CD14-positive monocyte (primary cell): ENCODE data around the gene AKAP6. TPM values are rescaled to one million over a fixed set of nuclear protein-coding genes. Genes with fewer than 3 reads are reported as not detected.

Source experiments
- DNase-seq, 3 donors: peaks; one replicate each; pipeline ENCODE4 v3.0.0-alpha.2; 2011 to 2022
- H2AFZ ChIP-seq: 2 replicates; pipeline ENCODE4 v1.6.0; 2012; ENCODE audit warnings: mild to moderate bottlenecking, low read depth, low read length, inconsistent platforms; ENCODE audit not compliant: insufficient read depth, poor library complexity, severe bottlenecking
- H3K27ac ChIP-seq, 2 donors: 1 replicate in 1 of 2; 2 replicates in 1 of 2; pipeline ENCODE4 v1.5.1; 2012 to 2013; ENCODE audit warnings: low read length in 2 of 2, control low read depth in 1 of 2, inconsistent platforms in 1 of 2, low read depth in 1 of 2, mild to moderate bottlenecking in 1 of 2
- H3K27me3 ChIP-seq, 2 donors: one replicate each; pipeline versions ENCODE4 v1.6.0 to v1.6.1; 2011 to 2013; ENCODE audit warnings: low read length in 2 of 2; ENCODE audit not compliant: control insufficient read depth in 2 of 2, insufficient read depth in 2 of 2
- H3K36me3 ChIP-seq, 2 donors: replicated peaks in 1 of 2; 1 replicate in 1 of 2; 2 replicates in 1 of 2; pipeline versions ENCODE4 v1.5.1 to v1.6.1; 2012 to 2013; ENCODE audit warnings: low read length in 2 of 2, control low read depth in 1 of 2, inconsistent platforms in 1 of 2, mild to moderate bottlenecking in 1 of 2; ENCODE audit not compliant: insufficient read depth in 2 of 2, control insufficient read depth in 1 of 2
- H3K4me1 ChIP-seq, 2 donors: 1 replicate in 1 of 2; 2 replicates in 1 of 2; pipeline versions ENCODE4 v1.5.1 to v1.6.1; 2012 to 2013; ENCODE audit warnings: low read length in 2 of 2, control low read depth in 1 of 2, inconsistent platforms in 1 of 2, mild to moderate bottlenecking in 1 of 2, moderate library complexity in 1 of 2; ENCODE audit not compliant: insufficient read depth in 2 of 2, control insufficient read depth in 1 of 2
- H3K4me2 ChIP-seq: replicated peaks from 2 replicates; pipeline ENCODE3; 2012; ENCODE audit warnings: low read length, moderate library complexity, mild to moderate bottlenecking; ENCODE audit not compliant: poor library complexity, severe bottlenecking; ENCODE audit errors: extremely low read depth
- H3K4me3 ChIP-seq, 3 experiments: fragments of 200-600 bp in 1 of 3; sonication (generic) in 1 of 3; replicated peaks in 1 of 3; 1 replicate in 2 of 3; 2 replicates in 1 of 3; pipeline ENCODE4 v1.5.1; 2011 to 2013; ENCODE audit warnings: low read length in 3 of 3, mild to moderate bottlenecking in 3 of 3, control low read depth in 2 of 3, low read depth in 2 of 3, inconsistent platforms in 1 of 3, moderate library complexity in 1 of 3
- H3K79me2 ChIP-seq: 2 replicates; pipeline ENCODE4 v1.6.0; 2012; ENCODE audit warnings: mild to moderate bottlenecking, control low read depth, inconsistent platforms, low read length, moderate library complexity; ENCODE audit not compliant: insufficient read depth
- H3K9ac ChIP-seq: 2 replicates; pipeline ENCODE4 v1.6.0; 2017; ENCODE audit warnings: low read length, mild to moderate bottlenecking; ENCODE audit not compliant: insufficient read depth, poor library complexity, severe bottlenecking
- H3K9me3 ChIP-seq, 2 donors: replicated peaks in 1 of 2; 1 replicate in 1 of 2; 2 replicates in 1 of 2; pipeline versions ENCODE4 v1.5.1 to v1.6.1; 2012 to 2013; ENCODE audit warnings: low read length in 2 of 2, control low read depth in 1 of 2; ENCODE audit not compliant: control insufficient read depth in 1 of 2, insufficient read depth in 1 of 2
- H4K20me1 ChIP-seq: 2 replicates; pipeline ENCODE4 v1.6.0; 2012; ENCODE audit warnings: mild to moderate bottlenecking, low read length, control low read depth, moderate library complexity; ENCODE audit not compliant: insufficient read depth
- H3K27ac Mint-ChIP-seq, 7 donors: one replicate each; pipeline ENCODE4 v1.8.0; 2020; ENCODE audit warnings: mild to moderate bottlenecking in 7 of 7, mixed read lengths in 7 of 7, moderate library complexity in 6 of 7, inconsistent platforms in 2 of 7
- H3K27me3 Mint-ChIP-seq, 3 donors: one replicate each; pipeline ENCODE4 v1.8.0; 2021 to 2022; ENCODE audit warnings: low read depth in 3 of 3, mild to moderate bottlenecking in 3 of 3, mixed read lengths in 3 of 3, moderate library complexity in 3 of 3, inconsistent platforms in 1 of 3
- H3K36me3 Mint-ChIP-seq, 2 donors: one replicate each; pipeline ENCODE4 v1.8.0; 2020; ENCODE audit warnings: mixed read lengths in 2 of 2, inconsistent platforms in 1 of 2, mild to moderate bottlenecking in 1 of 2
- H3K4me1 Mint-ChIP-seq: one replicate; pipeline ENCODE4 v1.8.0; 2020; ENCODE audit warnings: mild to moderate bottlenecking, mixed read lengths
- H3K4me3 Mint-ChIP-seq, 2 donors: one replicate each; pipeline ENCODE4 v1.8.0; 2020; ENCODE audit warnings: mild to moderate bottlenecking in 2 of 2, mixed read lengths in 2 of 2, moderate library complexity in 1 of 2
- H3K9me3 Mint-ChIP-seq, 7 donors: one replicate each; pipeline ENCODE4 v1.8.0; 2020 to 2022; ENCODE audit warnings: mixed read lengths in 7 of 7, mild to moderate bottlenecking in 6 of 7, moderate library complexity in 6 of 7, inconsistent platforms in 2 of 7
- WGBS: methylation state at CpG from one replicate; pipeline ENCODE4 v1.1.5; 2013; ENCODE audit warnings: missing lambda C conversion rate; ENCODE audit not compliant: insufficient coverage; 5-methylcytosine and 5-hydroxymethylcytosine counted together
- intact Hi-C, 2 donors: fragments of 100-400 bp; cut with micrococcal nuclease; formaldehyde crosslinking; loops; one replicate each; pipeline versions ENCODE4 v1.15.0 to v1.15.1; 2023
- polyA plus RNA-seq, 3 donors: library from polyadenylated mRNA; depleted of rRNA in 1 of 3; unstranded in 2 of 3; stranded (reverse) in 1 of 3; fragments of 300-500 nt in 2 of 3; fragments of >200 nt in 1 of 3; fragmentation: Illumina TruSeq in 2 of 3; gene quantifications; 1 replicate in 2 of 3; 2 replicates in 1 of 3; pipeline ENCODE4 v1.2.3, GENCODE V29; 2012 to 2021
- TF ChIP-seq, protein P1 (sequence below): fragments of 200-600 bp; IDR thresholded peaks from one replicate; pipeline ENCODE4 v1.8.0; 2022; ENCODE audit warnings: antibody characterized with exemption, mild to moderate bottlenecking

Gene AKAP6
- polyA plus RNA-seq, 3 donors = not detected

DNA sequence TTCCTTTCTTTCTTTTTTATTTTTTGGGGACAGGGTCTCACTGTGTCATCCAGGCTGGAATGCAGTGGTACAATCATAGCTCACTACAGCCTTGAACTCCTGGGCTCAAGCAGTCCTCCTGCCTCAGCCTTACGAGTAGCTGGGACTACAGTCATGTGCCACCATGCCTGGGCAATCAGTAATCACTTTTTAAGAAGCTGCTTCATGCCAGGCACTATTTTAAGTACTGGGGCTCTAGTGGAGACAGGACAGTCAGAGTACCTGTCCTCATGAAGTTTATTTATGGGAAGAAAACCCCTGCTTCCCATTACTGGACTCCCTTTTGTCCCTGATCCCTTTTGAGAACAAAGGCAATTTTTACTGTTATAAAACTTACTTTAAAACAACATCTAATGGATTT lies 485.6 kb downstream of the AKAP6 start:
- no peak overlapping the region for H2AFZ ChIP-seq
- no peaks in the 10 kb centered on the region for H4K20me1 ChIP-seq
- Mint-ChIP-seq H3K27me3 (peaks cover 0 to 7% (median 1%) of the 10 kb centered on the region in 3 donors), H3K4me3 (no peak overlapping the region), H3K4me1 (no peaks in the 10 kb centered on the region), H3K36me3 (no peaks in the 10 kb centered on the region), H3K9me3 (peaks cover 0 to 5% (median 0%) of the 10 kb centered on the region in 7 donors), H3K27ac (no peak overlapping the region)
- TF ChIP-seq, protein P1, sequence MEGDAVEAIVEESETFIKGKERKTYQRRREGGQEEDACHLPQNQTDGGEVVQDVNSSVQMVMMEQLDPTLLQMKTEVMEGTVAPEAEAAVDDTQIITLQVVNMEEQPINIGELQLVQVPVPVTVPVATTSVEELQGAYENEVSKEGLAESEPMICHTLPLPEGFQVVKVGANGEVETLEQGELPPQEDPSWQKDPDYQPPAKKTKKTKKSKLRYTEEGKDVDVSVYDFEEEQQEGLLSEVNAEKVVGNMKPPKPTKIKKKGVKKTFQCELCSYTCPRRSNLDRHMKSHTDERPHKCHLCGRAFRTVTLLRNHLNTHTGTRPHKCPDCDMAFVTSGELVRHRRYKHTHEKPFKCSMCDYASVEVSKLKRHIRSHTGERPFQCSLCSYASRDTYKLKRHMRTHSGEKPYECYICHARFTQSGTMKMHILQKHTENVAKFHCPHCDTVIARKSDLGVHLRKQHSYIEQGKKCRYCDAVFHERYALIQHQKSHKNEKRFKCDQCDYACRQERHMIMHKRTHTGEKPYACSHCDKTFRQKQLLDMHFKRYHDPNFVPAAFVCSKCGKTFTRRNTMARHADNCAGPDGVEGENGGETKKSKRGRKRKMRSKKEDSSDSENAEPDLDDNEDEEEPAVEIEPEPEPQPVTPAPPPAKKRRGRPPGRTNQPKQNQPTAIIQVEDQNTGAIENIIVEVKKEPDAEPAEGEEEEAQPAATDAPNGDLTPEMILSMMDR = no peak
- H3K27me3 ChIP-seq = no peaks in the 10 kb centered on the region
- no peaks in the 10 kb centered on the region for H3K79me2 ChIP-seq
- no peak overlapping the region for H3K4me3 ChIP-seq
- peaks cover 0 to 2% of the 10 kb centered on the region in 2 donors for H3K9me3 ChIP-seq
- 90% methylated on average over 1 of the region's 1 CpG for WGBS
- H3K27ac ChIP-seq = no peak overlapping the region
- no peak for DNase-seq
- no peaks in the 10 kb centered on the region for H3K4me1 ChIP-seq
- no peak overlapping the region for H3K9ac ChIP-seq
- intact Hi-C loops = no loop called here
- no peak overlapping the region for H3K4me2 ChIP-seq
- H3K36me3 ChIP-seq = no peaks in the 10 kb centered on the region

DNA sequence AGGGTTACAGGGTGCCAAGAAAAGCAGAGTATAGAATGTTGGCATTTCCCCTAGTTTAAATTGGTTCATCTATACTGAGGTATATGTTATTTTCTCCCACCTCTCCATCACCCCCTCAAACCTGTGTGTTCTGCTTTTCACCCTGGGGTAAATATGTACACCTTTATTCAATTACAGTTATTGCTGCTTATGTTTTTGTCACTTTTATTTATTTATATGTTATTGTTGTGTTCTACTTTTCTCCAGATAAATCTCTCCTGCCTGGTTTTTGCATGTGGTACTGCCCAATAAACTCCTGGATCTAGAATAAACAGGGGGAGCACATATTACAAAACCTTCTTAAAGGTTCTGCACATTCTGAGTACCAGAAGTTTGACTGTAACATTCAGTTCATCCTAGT lies 487.5 kb downstream of the AKAP6 start:
- H3K79me2 ChIP-seq = no peaks in the 10 kb centered on the region
- Mint-ChIP-seq H3K36me3 (no peaks in the 10 kb centered on the region), H3K9me3 (peaks cover 0 to 5% (median 0%) of the 10 kb centered on the region in 7 donors), H3K27ac (no peak overlapping the region), H3K4me3 (no peak overlapping the region), H3K27me3 (peaks cover 0 to 9% (median 1%) of the 10 kb centered on the region in 3 donors), H3K4me1 (no peaks in the 10 kb centered on the region)
- intact Hi-C loops = no loop called here
- no peaks in the 10 kb centered on the region for H3K27me3 ChIP-seq
- no peaks in the 10 kb centered on the region for H4K20me1 ChIP-seq
- peaks cover 0 to 2% of the 10 kb centered on the region in 2 donors for H3K9me3 ChIP-seq
- H3K4me1 ChIP-seq = no peaks in the 10 kb centered on the region
- H3K4me2 ChIP-seq = no peak overlapping the region
- no peak for DNase-seq
- TF ChIP-seq, protein P1 = no peak
- H3K27ac ChIP-seq = no peak overlapping the region
- no peak overlapping the region for H3K9ac ChIP-seq
- H3K4me3 ChIP-seq = no peak overlapping the region
- H3K36me3 ChIP-seq = no peaks in the 10 kb centered on the region
- no peak overlapping the region for H2AFZ ChIP-seq
